SH-SY5Y (cell line): ENCODE results near the gene KCNT2.

Experiments used
- GATA2 ChIP-seq: IDR thresholded peaks from 2 replicates; pipeline ENCODE4 v1.6.1; 2011; ENCODE audit warnings: mild to moderate bottlenecking, low read depth, low read length
- GATA3 ChIP-seq: IDR thresholded peaks from 2 replicates; pipeline ENCODE4 v1.6.1; 2011; ENCODE audit warnings: low read depth, mild to moderate bottlenecking, low read length, moderate library complexity

Gene KCNT2

GRCh38 chr1:196550731-196551130 is 57.5 kb downstream of the KCNT2 start:
- no peak for TF ChIP-seq GATA3
- TF ChIP-seq GATA2 = no peak

GRCh38 chr1:196546272-196547111 is 61.7 kb downstream of the KCNT2 start:
- TF ChIP-seq GATA3 = no peak
- no peak for TF ChIP-seq GATA2

DNA sequence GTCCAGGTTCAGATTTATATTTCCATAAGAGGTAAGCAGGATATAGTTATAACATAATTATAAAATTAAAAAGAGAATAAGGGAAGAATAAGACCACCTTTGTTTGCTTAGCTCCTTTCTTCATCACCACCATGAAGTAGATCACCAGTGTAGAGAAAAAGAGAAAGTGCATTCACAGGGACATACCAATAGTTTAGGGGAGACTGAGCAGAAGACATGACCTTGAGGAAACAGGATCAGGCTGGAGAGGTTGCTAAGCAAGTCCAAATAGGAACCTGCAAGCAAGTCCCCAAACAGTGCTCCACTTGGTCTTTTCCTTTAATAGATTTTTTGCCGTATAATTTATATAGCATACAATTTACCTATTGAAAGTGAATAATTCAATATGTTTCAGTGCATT is 63.0 kb downstream of the KCNT2 start:
- TF ChIP-seq GATA3 (no peak), GATA2 (no peak)

- TF ChIP-seq GATA2 (no peak), GATA3 (no peak)
Observed at GRCh38 chr1:196544617-196545016, 63.6 kb downstream of the KCNT2 start.

DNA sequence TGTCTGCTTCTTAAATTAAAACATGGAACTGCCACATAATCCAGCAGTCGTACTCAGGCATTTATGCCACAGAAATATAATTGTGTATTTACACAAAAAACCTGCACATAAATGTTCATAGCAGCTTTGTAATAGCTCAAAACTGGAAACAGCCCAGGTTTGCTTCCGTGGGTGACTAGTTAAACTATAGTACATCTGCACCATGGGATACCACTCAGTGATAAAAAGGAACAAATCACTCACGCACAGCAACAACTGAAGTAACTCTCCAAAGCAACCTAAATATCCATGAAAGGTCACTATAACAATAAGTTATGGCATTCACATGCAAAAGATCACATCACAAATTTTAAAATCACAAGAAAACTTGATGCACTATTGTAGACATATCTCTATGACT is 64.4 kb downstream of the KCNT2 start:
- TF ChIP-seq GATA3 = no peak
- no peak for TF ChIP-seq GATA2

GRCh38 chr1:196538473-196538872 is 69.8 kb downstream of the KCNT2 start:
- TF ChIP-seq GATA2 (no peak), GATA3 (no peak)

- TF ChIP-seq GATA3 = no peak
- TF ChIP-seq GATA2 = no peak
Observed at GRCh38 chr1:196535727-196536126, 72.5 kb downstream of the KCNT2 start.

- TF ChIP-seq GATA3 = no peak
- no peak for TF ChIP-seq GATA2
Observed at GRCh38 chr1:196531737-196532524, 76.3 kb downstream of the KCNT2 start.

DNA sequence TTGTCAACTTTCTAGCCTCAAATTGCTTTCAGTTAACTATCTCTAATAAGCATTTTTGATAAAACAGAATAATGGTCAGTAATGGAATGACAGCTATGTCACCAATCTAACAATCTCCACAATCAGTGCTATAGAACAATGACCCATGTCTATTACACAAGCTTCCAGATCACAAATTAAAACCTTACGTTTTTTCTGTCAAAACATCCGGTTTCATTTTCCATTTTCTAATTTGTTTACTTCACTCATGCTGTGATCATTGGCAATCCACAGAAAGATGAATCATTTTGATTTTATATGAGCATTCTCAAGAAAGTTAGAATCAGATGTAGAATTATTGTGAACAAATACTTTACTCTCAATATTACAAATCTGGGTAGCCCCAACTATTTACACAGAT is 80.3 kb downstream of the KCNT2 start:
- TF ChIP-seq GATA2 = no peak
- no peak for TF ChIP-seq GATA3

DNA sequence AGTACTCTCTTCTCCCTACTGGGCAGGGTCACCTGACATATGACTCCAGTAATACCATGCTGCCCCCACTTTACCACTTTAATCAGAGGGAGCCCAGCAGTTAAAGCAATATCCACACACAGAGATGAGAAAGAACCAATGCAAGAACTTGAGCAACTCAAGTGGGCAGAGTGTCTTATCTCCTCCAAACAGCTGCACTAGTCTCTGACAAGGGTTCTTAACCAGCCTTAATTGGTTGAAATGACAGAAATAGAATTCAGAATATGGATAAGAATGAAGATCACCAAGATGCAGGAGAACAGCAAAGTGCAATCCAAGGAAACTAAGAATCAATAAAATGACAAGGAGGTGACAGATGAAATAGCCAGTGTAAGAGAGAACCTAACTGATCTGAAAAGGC is 91.0 kb downstream of the KCNT2 start:
- TF ChIP-seq GATA3 (no peak), GATA2 (no peak)

DNA sequence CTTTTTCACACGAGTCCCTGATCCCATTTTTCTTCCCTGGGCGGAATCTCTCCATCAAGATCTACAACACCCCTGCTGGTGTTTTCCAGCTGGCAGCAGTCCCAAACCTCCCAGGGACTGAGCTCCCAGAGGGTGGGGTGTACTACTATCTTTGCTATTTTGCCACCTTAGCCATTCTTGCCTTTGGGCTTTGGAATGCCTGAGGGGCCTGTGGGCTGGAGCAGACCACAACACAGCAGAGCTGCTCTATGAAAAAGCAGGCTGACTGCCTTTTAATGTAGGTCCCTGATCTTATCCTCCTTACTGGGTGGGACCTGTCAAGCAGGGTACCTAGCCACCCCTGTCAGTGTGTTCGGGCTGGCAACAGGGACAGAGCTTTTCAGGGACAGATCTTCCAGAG is 91.9 kb downstream of the KCNT2 start:
- TF ChIP-seq GATA2 (no peak), GATA3 (no peak)

DNA sequence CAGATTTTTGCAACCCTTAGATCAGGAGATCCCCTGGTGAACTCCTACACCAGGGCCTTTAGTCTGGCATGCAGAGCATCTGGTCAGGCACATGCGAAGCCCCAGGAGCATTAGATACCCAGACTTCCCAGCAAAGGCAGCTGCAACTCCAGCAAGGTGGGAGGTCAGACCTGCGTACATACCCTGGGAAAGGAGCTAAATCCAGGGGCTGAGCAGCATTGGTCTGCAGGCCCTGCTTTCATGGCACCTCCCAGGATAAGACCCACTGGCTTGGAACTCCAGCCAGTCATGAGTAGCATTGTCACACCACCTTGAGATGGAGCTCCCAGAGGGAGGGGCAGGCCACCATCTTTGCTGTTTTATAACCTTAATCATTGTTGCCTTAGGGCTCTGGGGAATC is 92.3 kb downstream of the KCNT2 start:
- TF ChIP-seq GATA3 = no peak
- no peak for TF ChIP-seq GATA2

DNA sequence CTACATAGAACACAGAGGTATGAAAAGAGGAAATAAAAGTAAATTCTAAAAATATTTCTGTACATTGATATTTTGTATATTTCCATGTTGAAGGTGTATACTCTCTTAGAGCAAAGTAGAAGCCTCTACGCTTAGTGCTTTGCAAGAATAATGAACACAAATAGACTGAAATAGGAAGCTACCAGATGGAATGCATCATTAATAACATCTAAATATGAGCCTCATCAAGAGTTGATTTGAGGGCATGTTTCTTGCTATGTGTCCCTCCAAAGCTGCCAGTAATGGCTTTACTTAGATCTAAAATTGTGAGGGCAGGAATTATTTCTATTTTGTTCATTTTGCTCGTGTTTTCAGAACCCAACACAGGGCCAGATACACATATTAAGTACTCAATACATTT is 94.4 kb downstream of the KCNT2 start:
- TF ChIP-seq GATA3 (no peak), GATA2 (no peak)

DNA sequence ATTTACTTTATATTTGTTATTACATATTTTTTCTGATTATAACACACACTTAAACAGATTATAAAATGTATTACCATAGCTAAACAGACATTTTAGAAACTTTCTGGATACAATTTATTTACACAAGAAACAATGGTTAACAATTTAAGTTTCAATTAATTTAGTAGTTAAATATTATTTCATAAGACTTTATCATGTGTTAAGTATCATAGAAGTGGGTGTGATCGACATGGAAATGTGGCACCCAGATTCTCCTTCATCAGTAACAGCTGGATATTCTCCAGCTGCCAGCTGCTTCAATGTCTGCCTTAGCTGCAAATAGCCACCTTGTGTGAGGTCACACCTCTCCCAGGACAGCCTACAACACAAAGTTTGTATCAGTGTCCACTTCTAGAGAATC is 97.8 kb downstream of the KCNT2 start:
- no peak for TF ChIP-seq GATA2
- no peak for TF ChIP-seq GATA3

- TF ChIP-seq GATA2 (no peak), GATA3 (no peak)
Observed at GRCh38 chr1:196502437-196502836, 105.8 kb downstream of the KCNT2 start.
